ENCODE measurements around the gene SLC6A4.

GRCh38 chr17:30197416-30197815 is 38.1 kb downstream of the SLC6A4 start:
- no peak for TF ChIP-seq EP300 (IDR thresholded peaks at IDR 0.05; ENCODE audit: borderline replicate concordance in 1 of 2, low read depth in 2 of 2, low read length in 2 of 2)
- TF ChIP-seq POLR2AphosphoS5 (IDR thresholded peaks at IDR 0.05; ENCODE audit: low read depth, low read length): no peak
- TF ChIP-seq, protein P1, sequence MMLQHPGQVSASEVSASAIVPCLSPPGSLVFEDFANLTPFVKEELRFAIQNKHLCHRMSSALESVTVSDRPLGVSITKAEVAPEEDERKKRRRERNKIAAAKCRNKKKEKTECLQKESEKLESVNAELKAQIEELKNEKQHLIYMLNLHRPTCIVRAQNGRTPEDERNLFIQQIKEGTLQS (IDR thresholded peaks at IDR 0.05; ENCODE audit: insufficient read depth, low read depth, low read length): no peak

Data from H1 (cell line).